ENCODE results near the gene KCNJ18. TPM values are rescaled to one million over a fixed set of nuclear protein-coding genes. Genes with fewer than 3 reads are reported as not detected.
"Not testable (repeated sequence)": the region's sequence is repeated elsewhere in the genome, so short reads cannot be mapped to it uniquely, and the experiment has no call there.

KCNJ18 gene
- polyA plus RNA-seq, 1 donor (not counting 4 experiments of a cell fraction or from before 2014, with no cell fraction given), result not detected

DNA sequence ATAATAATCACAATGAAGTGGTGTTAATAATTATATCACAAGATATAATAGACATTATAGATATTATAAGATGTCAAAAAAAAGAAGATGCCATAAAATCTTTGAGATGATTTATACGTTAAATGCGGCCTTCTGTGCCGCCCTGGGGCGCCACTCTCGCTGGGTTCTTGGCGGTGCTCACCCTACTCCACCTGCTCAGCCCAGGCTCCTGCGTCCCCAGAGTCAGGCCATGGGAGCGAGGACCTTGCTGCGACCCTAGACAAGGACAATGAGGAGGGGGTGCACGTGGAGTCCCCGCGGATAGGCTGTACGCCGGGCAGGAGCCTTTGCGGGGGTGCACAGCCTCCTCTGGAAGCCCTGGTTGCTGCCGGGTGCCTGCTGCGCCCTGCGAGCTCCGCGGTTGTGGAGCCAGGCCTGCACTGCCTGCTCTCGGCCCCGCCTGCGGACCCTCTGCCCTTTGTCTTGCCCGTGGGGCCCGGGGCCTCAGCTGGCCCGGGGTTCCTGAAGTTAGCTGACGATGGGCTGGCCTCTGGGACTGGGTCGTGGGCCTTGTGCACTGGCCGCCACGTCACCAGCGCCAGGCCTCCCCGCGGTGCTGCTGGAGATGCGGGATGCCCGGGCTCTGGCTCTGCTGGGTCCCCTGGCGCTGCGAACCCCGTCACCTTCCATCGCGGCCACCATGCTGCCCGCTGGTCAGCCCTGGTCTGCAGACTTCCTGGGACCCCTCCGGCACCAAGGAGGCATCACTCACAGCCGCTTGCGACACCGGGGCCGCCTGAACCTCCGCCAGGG, 35.6 kb upstream of the KCNJ18 start:
- H3K4me1 ChIP-seq (ENCODE audit: control insufficient read depth, extremely low read depth, insufficient read depth, low read length); H3K9me3 ChIP-seq (ENCODE audit: control insufficient read depth, low read depth, low read length); H2AFZ ChIP-seq (ENCODE audit: control insufficient read depth, low read length); H3K4me2 ChIP-seq (ENCODE audit: control insufficient read depth, extremely low read depth, insufficient read depth, low read depth, low read length); H4K20me1 ChIP-seq (ENCODE audit: control insufficient read depth, extremely low read depth, insufficient read depth, low read length); H3K9ac ChIP-seq (ENCODE audit: control insufficient read depth, extremely low read depth, insufficient read depth, low read length); dilution Hi-C loops (cut with MboI; ENCODE audit: extremely low pct_ligation_motif_present, low sequenced_read_pairs); H3K4me3 ChIP-seq (ENCODE audit: control insufficient read depth in 2 of 3, extremely low read depth in 1 of 3, insufficient read depth in 2 of 3, low read depth in 1 of 3, low read length in 3 of 3); FAIRE-seq; H3K79me2 ChIP-seq (ENCODE audit: control insufficient read depth, insufficient read depth, low read length); H3K9me1 ChIP-seq (ENCODE audit: control insufficient read depth, extremely low read depth, insufficient read depth, low read length); H3K27me3 ChIP-seq (ENCODE audit: control insufficient read depth, extremely low read depth, insufficient read depth, low read length); H3K36me3 ChIP-seq (ENCODE audit: control insufficient read depth in 2 of 2, extremely low read depth in 1 of 2, insufficient read depth in 2 of 2, low read length in 2 of 2); H3K27ac ChIP-seq (ENCODE audit: control insufficient read depth, insufficient read depth, low read length); DNase-seq (ENCODE audit: low read depth, low spot score): not testable (repeated sequence)

DNA sequence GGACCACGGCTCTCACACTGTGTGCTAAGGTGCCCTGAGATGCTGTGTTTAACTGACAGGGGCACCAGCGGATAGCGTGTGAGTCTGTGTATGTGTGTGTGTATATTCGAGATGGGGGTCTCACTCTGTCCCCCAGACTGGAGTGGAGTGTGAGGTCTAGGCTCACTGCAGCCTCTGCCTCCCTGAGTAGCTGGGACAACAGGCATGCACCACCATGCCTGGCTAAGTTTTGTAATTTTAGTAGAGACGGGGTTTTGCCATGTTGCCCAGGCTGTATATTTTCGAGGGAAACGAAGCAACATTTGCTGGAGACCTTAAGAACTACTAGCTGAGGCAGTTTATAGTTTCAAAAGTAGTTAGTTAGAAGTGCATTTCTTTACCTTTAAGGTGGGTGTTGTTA, 32.7 kb upstream of the KCNJ18 start:
- not testable (repeated sequence) for FAIRE-seq

DNA sequence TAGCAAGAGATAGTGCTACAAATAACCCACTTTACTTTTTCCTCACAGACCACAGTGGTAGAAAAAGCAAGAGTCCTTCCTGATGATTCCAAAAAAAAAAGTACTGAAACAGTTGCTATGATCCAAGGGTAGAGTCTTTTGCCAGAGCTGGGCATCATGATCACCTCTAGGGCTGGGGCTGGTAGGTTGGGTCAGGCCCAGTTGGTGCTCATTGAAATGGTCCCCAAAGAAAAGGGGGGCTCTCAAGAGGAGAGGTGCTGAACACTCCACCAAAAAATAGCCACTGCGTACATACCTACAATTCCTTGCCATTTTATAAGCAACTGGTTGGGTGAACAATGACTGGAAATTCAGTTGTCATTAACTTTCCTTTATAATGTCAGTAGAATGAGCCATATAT, 30.9 kb upstream of the KCNJ18 start:
- FAIRE-seq; dilution Hi-C loops (cut with MboI; ENCODE audit: extremely low pct_ligation_motif_present, low sequenced_read_pairs); H3K9ac ChIP-seq (ENCODE audit: control insufficient read depth, extremely low read depth, insufficient read depth, low read length); H3K4me2 ChIP-seq (ENCODE audit: control insufficient read depth, extremely low read depth, insufficient read depth, low read depth, low read length); H3K4me1 ChIP-seq (ENCODE audit: control insufficient read depth, extremely low read depth, insufficient read depth, low read length); H3K4me3 ChIP-seq (ENCODE audit: control insufficient read depth in 2 of 3, extremely low read depth in 1 of 3, insufficient read depth in 2 of 3, low read depth in 1 of 3, low read length in 3 of 3); H3K9me3 ChIP-seq (ENCODE audit: control insufficient read depth, low read depth, low read length); H4K20me1 ChIP-seq (ENCODE audit: control insufficient read depth, extremely low read depth, insufficient read depth, low read length); H3K9me1 ChIP-seq (ENCODE audit: control insufficient read depth, extremely low read depth, insufficient read depth, low read length); H3K27ac ChIP-seq (ENCODE audit: control insufficient read depth, insufficient read depth, low read length); DNase-seq (ENCODE audit: low read depth, low spot score); H2AFZ ChIP-seq (ENCODE audit: control insufficient read depth, low read length); H3K79me2 ChIP-seq (ENCODE audit: control insufficient read depth, insufficient read depth, low read length); H3K27me3 ChIP-seq (ENCODE audit: control insufficient read depth, extremely low read depth, insufficient read depth, low read length); H3K36me3 ChIP-seq (ENCODE audit: control insufficient read depth in 2 of 2, extremely low read depth in 1 of 2, insufficient read depth in 2 of 2, low read length in 2 of 2): not testable (repeated sequence)

More for the DNA sequence above, 32.7 kb upstream of the KCNJ18 start:
- H3K27me3 ChIP-seq (ENCODE audit: control insufficient read depth, extremely low read depth, insufficient read depth, low read length); DNase-seq (ENCODE audit: low read depth, low spot score); H3K9me1 ChIP-seq (ENCODE audit: control insufficient read depth, extremely low read depth, insufficient read depth, low read length); H2AFZ ChIP-seq (ENCODE audit: control insufficient read depth, low read length); H3K4me3 ChIP-seq (ENCODE audit: control insufficient read depth in 2 of 3, extremely low read depth in 1 of 3, insufficient read depth in 2 of 3, low read depth in 1 of 3, low read length in 3 of 3); dilution Hi-C loops (cut with MboI; ENCODE audit: extremely low pct_ligation_motif_present, low sequenced_read_pairs); H4K20me1 ChIP-seq (ENCODE audit: control insufficient read depth, extremely low read depth, insufficient read depth, low read length); H3K4me2 ChIP-seq (ENCODE audit: control insufficient read depth, extremely low read depth, insufficient read depth, low read depth, low read length); H3K9ac ChIP-seq (ENCODE audit: control insufficient read depth, extremely low read depth, insufficient read depth, low read length); H3K4me1 ChIP-seq (ENCODE audit: control insufficient read depth, extremely low read depth, insufficient read depth, low read length); H3K79me2 ChIP-seq (ENCODE audit: control insufficient read depth, insufficient read depth, low read length); H3K27ac ChIP-seq (ENCODE audit: control insufficient read depth, insufficient read depth, low read length); H3K36me3 ChIP-seq (ENCODE audit: control insufficient read depth in 2 of 2, extremely low read depth in 1 of 2, insufficient read depth in 2 of 2, low read length in 2 of 2); H3K9me3 ChIP-seq (ENCODE audit: control insufficient read depth, low read depth, low read length): not testable (repeated sequence)

DNA sequence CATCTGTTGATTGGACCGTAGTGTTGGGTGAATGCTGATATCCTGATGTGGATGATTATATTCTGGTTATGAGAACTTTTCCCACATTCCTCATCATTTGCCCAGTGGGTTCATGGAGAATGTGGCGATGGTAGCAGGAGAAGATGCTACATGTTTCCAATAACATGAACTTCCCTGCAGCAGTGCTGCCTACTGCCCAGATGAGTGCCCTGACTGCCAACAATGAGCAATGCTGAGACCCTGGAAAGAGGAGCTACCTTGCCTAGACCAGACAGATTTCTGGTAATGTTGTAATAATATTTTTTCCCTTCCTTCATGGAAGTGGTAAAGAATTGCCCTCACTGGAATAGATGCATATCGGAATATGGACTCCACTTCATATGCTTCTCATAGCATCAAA, 29.2 kb upstream of the KCNJ18 start:
- H3K79me2 ChIP-seq (ENCODE audit: control insufficient read depth, insufficient read depth, low read length); H2AFZ ChIP-seq (ENCODE audit: control insufficient read depth, low read length); H3K27ac ChIP-seq (ENCODE audit: control insufficient read depth, insufficient read depth, low read length); H3K36me3 ChIP-seq (ENCODE audit: control insufficient read depth in 2 of 2, extremely low read depth in 1 of 2, insufficient read depth in 2 of 2, low read length in 2 of 2); H3K27me3 ChIP-seq (ENCODE audit: control insufficient read depth, extremely low read depth, insufficient read depth, low read length); H3K9me3 ChIP-seq (ENCODE audit: control insufficient read depth, low read depth, low read length); H3K9me1 ChIP-seq (ENCODE audit: control insufficient read depth, extremely low read depth, insufficient read depth, low read length); FAIRE-seq; H3K9ac ChIP-seq (ENCODE audit: control insufficient read depth, extremely low read depth, insufficient read depth, low read length); H4K20me1 ChIP-seq (ENCODE audit: control insufficient read depth, extremely low read depth, insufficient read depth, low read length); H3K4me1 ChIP-seq (ENCODE audit: control insufficient read depth, extremely low read depth, insufficient read depth, low read length); DNase-seq (ENCODE audit: low read depth, low spot score); H3K4me3 ChIP-seq (ENCODE audit: control insufficient read depth in 2 of 3, extremely low read depth in 1 of 3, insufficient read depth in 2 of 3, low read depth in 1 of 3, low read length in 3 of 3); dilution Hi-C loops (cut with MboI; ENCODE audit: extremely low pct_ligation_motif_present, low sequenced_read_pairs); H3K4me2 ChIP-seq (ENCODE audit: control insufficient read depth, extremely low read depth, insufficient read depth, low read depth, low read length): not testable (repeated sequence)

Measured in keratinocyte (primary cell).